GM23248 (cell line): Measurements from ENCODE around the gene TRPM3.

Experiments used
- EZH2 ChIP-seq: fragments of 200-600 bp; sonication (generic); IDR thresholded peaks from 2 replicates; pipeline ENCODE4 v1.6.1; 2018; ENCODE audit warnings: antibody characterized with exemption, mild to moderate bottlenecking; ENCODE audit not compliant: insufficient read depth, poor library complexity, severe bottlenecking
- EZH2phosphoT487 ChIP-seq: fragments of 200-600 bp; sonication (generic); IDR thresholded peaks from 2 replicates; pipeline ENCODE4 v1.6.1; 2018; ENCODE audit warnings: antibody characterized with exemption, moderate library complexity, mild to moderate bottlenecking, low read depth; ENCODE audit not compliant: insufficient read depth

DNA sequence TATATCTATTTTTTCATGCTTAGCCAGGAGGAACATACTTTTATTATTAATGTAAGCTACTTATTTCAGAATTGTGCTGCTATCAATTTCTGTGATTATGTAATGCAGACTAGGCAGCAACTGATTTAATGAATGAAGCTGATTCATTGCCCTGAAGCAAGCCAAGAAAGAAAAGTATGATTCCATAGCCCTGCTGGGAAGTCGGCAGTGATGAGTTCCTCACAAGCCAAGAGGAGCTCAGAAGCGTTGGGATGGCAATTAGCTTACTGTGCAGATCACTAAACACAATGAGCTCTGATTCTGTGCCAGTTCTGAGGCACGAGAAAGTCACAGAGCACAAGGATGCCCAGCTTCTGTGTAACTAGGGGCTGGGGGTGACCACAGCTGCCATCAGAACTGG is 452.7 kb downstream of the TRPM3 start:
- TF ChIP-seq EZH2: no peak
- TF ChIP-seq EZH2phosphoT487: no peak
